ENCODE measurements around the gene ATP10A. TPM values are rescaled to one million over a fixed set of nuclear protein-coding genes. Genes with fewer than 3 reads are reported as not detected.

Gene ATP10A
- polyA plus RNA-seq, 3 donors: 0.71 to 3.9 (median 0.92) TPM

DNA sequence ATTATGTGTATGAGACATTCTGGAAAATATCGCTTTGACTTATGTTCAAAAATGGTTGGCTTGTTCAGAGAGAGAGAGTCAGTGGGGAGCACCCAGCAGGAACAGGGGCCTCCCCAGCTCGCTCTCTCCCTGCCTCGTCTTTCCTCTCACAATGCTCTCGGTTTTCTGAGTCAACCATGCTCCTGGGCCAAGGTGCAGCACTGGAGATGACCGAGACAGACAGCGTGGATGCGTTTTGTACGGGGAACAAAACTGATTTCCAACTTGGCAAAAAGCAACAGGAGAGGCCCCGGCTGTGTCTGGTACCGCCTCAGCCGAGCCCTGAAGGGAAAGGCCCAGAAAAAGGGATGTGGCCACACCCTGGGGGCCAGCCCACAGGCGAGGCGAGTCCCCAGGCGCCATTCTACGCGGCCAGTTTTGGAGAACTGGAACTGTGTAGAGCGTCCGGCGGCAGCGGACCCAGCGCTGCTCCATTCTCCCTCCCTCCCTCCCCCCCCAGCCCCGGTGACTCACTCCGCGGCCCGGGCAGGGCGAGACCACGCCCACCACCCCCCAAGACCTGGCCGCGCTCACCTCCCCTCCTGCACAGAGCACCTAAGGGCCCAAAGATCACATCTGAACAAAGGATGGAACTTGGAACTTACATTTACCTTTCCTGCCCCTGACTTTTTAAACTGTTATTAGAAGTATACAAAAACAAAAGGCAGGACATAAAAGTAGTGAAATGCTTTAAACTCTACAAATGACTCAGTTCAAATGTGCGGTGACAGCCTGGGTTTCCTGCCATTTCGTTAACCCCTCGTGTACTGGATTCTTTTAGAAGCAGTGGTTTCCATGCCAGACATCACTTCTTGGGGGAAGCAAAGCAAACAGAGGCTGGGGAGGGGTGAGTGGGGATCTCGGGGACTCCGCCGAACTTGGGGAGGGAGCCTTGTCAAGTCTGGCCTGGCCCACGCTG, 12.7 kb downstream of the ATP10A start:
- Histone ChIP-seq H3K4me2 (replicated peaks; ENCODE audit: extremely low read depth, low read length, poor library complexity, severe bottlenecking) (peak overlapping the region; percentile 72), H3K4me1 (ENCODE audit: control insufficient read depth in 1 of 2, insufficient read depth in 2 of 2, low read length in 2 of 2) (peaks cover 47 to 50% of the 10 kb centered on the region in 2 donors), H3K27ac (ENCODE audit: low read depth in 1 of 2, low read length in 2 of 2) (peak overlapping the region; percentile 95 to 97), H3K9ac (ENCODE audit: insufficient read depth, low read length, poor library complexity, severe bottlenecking) (peak overlapping the region; percentile 77), H3K36me3 (replicated peaks in 1 of 2; ENCODE audit: control insufficient read depth in 1 of 2, insufficient read depth in 2 of 2, low read length in 2 of 2) (no peaks in the 10 kb centered on the region), H2AFZ (ENCODE audit: insufficient read depth, low read depth, low read length, poor library complexity, severe bottlenecking) (peak overlapping the region; percentile 87), H3K9me3 (replicated peaks in 1 of 2; ENCODE audit: control insufficient read depth in 1 of 2, insufficient read depth in 1 of 2, low read length in 2 of 2) (no peaks in the 10 kb centered on the region), H3K79me2 (ENCODE audit: insufficient read depth, low read length) (peaks cover 52% of the 10 kb centered on the region), H4K20me1 (ENCODE audit: insufficient read depth, low read length) (no peaks in the 10 kb centered on the region), H3K4me3 (replicated peaks in 1 of 3; ENCODE audit: low read depth in 2 of 3, low read length in 3 of 3) (peak overlapping the region; percentile 34 to 70 (median 49)), H3K27me3 (ENCODE audit: control insufficient read depth in 2 of 2, insufficient read depth in 2 of 2, low read length in 2 of 2) (no peaks in the 10 kb centered on the region)
- Mint-ChIP-seq H3K4me3 (peak overlapping the region; percentile 81 to 91), H3K9me3 (peaks cover 0 to 4% (median 0%) of the 10 kb centered on the region in 7 donors), H3K36me3 (peaks cover 0 to 5% of the 10 kb centered on the region in 2 donors), H3K4me1 (peaks cover 56% of the 10 kb centered on the region), H3K27me3 (ENCODE audit: low read depth in 3 of 3) (peaks cover 0 to 6% (median 0%) of the 10 kb centered on the region in 3 donors), H3K27ac (peak overlapping the region; percentile 93 to 99 (median 99))
- 9% methylated on average over 23 of the region's 36 CpGs for WGBS (ENCODE audit: insufficient coverage)
- TF ChIP-seq, protein P1, sequence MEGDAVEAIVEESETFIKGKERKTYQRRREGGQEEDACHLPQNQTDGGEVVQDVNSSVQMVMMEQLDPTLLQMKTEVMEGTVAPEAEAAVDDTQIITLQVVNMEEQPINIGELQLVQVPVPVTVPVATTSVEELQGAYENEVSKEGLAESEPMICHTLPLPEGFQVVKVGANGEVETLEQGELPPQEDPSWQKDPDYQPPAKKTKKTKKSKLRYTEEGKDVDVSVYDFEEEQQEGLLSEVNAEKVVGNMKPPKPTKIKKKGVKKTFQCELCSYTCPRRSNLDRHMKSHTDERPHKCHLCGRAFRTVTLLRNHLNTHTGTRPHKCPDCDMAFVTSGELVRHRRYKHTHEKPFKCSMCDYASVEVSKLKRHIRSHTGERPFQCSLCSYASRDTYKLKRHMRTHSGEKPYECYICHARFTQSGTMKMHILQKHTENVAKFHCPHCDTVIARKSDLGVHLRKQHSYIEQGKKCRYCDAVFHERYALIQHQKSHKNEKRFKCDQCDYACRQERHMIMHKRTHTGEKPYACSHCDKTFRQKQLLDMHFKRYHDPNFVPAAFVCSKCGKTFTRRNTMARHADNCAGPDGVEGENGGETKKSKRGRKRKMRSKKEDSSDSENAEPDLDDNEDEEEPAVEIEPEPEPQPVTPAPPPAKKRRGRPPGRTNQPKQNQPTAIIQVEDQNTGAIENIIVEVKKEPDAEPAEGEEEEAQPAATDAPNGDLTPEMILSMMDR (IDR thresholded peaks at IDR 0.05): no peak
- DNase-seq: peak; percentile 94 to 96 (median 95)
- intact Hi-C loops (cut with micrococcal nuclease): loop anchor here (5.0 to 10.0 kb wide), 2 partner anchors 56 to 58 kb away; no protein-coding TSS in a partner anchor

GRCh38 chr15:25849157-25849921, 13.8 kb downstream of the ATP10A start:
- peak overlapping the region; percentile 93 to 99 (median 99) for H3K27ac Mint-ChIP-seq
- H3K4me3 Mint-ChIP-seq: peak overlapping the region; percentile 34 to 91
- no peaks in the 10 kb centered on the region for H3K9me3 ChIP-seq (replicated peaks in 1 of 2; ENCODE audit: control insufficient read depth in 1 of 2, insufficient read depth in 1 of 2, low read length in 2 of 2)
- peak overlapping the region; percentile 95 to 97 for H3K27ac ChIP-seq (ENCODE audit: low read depth in 1 of 2, low read length in 2 of 2)
- TF ChIP-seq, protein P1 (IDR thresholded peaks at IDR 0.05): no peak
- H3K4me3 ChIP-seq (replicated peaks in 1 of 3; ENCODE audit: low read depth in 2 of 3, low read length in 3 of 3): peak overlapping the region in 2 of 3 experiments; percentile 15 to 70
- peak overlapping the region; percentile 72 for H3K4me2 ChIP-seq (replicated peaks; ENCODE audit: extremely low read depth, low read length, poor library complexity, severe bottlenecking)
- peaks cover 0 to 5% (median 0%) of the 10 kb centered on the region in 3 donors for H3K27me3 Mint-ChIP-seq (ENCODE audit: low read depth in 3 of 3)
- peaks cover 0 to 7% of the 10 kb centered on the region in 2 donors for H3K36me3 Mint-ChIP-seq
- no peaks in the 10 kb centered on the region for H3K27me3 ChIP-seq (ENCODE audit: control insufficient read depth in 2 of 2, insufficient read depth in 2 of 2, low read length in 2 of 2)
- H3K9me3 Mint-ChIP-seq: peaks cover 0 to 4% (median 0%) of the 10 kb centered on the region in 7 donors
- intact Hi-C loops (cut with micrococcal nuclease): no loop called here
- peak overlapping the region; percentile 87 for H2AFZ ChIP-seq (ENCODE audit: insufficient read depth, low read depth, low read length, poor library complexity, severe bottlenecking)
- H3K4me1 ChIP-seq (ENCODE audit: control insufficient read depth in 1 of 2, insufficient read depth in 2 of 2, low read length in 2 of 2): peaks cover 47 to 50% of the 10 kb centered on the region in 2 donors
- DNase-seq: peak in 1 of 3 donors; percentile 43
- no peaks in the 10 kb centered on the region for H3K36me3 ChIP-seq (replicated peaks in 1 of 2; ENCODE audit: control insufficient read depth in 1 of 2, insufficient read depth in 2 of 2, low read length in 2 of 2)
- H3K79me2 ChIP-seq (ENCODE audit: insufficient read depth, low read length): peaks cover 48% of the 10 kb centered on the region
- H3K4me1 Mint-ChIP-seq: peaks cover 56% of the 10 kb centered on the region
- no peaks in the 10 kb centered on the region for H4K20me1 ChIP-seq (ENCODE audit: insufficient read depth, low read length)
- WGBS (ENCODE audit: insufficient coverage): 47% methylated on average over 9 of the region's 11 CpGs
- peak overlapping the region; percentile 77 for H3K9ac ChIP-seq (ENCODE audit: insufficient read depth, low read length, poor library complexity, severe bottlenecking)

Data from CD14-positive monocyte (primary cell).